ENCODE measurements around the gene ZFC3H1. TPM values are rescaled to one million over a fixed set of nuclear protein-coding genes. Genes with fewer than 3 reads are reported as not detected.
A peak's percentile ranks its signal among the peaks of the same experiment; 100 is the strongest.
"Not testable (repeated sequence)": the region's sequence is repeated elsewhere in the genome, so short reads cannot be mapped to it uniquely, and the experiment has no call there.

Gene ZFC3H1
- total and polyA plus RNA-seq, 2 donors from 2014 or later = 11.2 to 42.4 TPM

GRCh38 chr12:71702590-71702989, 38.9 kb upstream of the ZFC3H1 start:
- intact Hi-C loops (cut with DNase I) = no loop called here
- no peak for TF ChIP-seq CTCF (IDR thresholded peaks at IDR 0.05; ENCODE audit: borderline replicate concordance, extremely low read depth, insufficient read depth)
- Histone ChIP-seq H3K4me3 (ENCODE audit: low read length in 3 of 3) (no peak overlapping the region), H3K36me3 (ENCODE audit: control insufficient read depth in 2 of 3, insufficient read depth in 3 of 3, low read length in 3 of 3) (peaks cover 0 to 7% (median 0%) of the 10 kb centered on the region in 3 donors), H3K27me3 (ENCODE audit: control insufficient read depth, insufficient read depth, low read length) (no peaks in the 10 kb centered on the region), H3K27ac (ENCODE audit: low read depth in 2 of 2, low read length in 2 of 2) (no peak overlapping the region), H3K9me3 (ENCODE audit: control insufficient read depth in 2 of 3, insufficient read depth in 1 of 3, low read length in 3 of 3) (no peaks in the 10 kb centered on the region), H3K4me1 (ENCODE audit: control insufficient read depth in 2 of 3, insufficient read depth in 2 of 3, low read depth in 1 of 3, low read length in 3 of 3) (no peaks in the 10 kb centered on the region), H3K9ac (ENCODE audit: low read length in 3 of 3) (no peak overlapping the region)
- no peak for DNase-seq
- FAIRE-seq = no peak

- intact Hi-C loops (cut with DNase I); FAIRE-seq; H3K4me1 ChIP-seq (ENCODE audit: control insufficient read depth in 2 of 3, insufficient read depth in 2 of 3, low read depth in 1 of 3, low read length in 3 of 3); DNase-seq; H3K9me3 ChIP-seq (ENCODE audit: control insufficient read depth in 2 of 3, insufficient read depth in 1 of 3, low read length in 3 of 3); H3K9ac ChIP-seq (ENCODE audit: low read length in 3 of 3); H3K27me3 ChIP-seq (ENCODE audit: control insufficient read depth, insufficient read depth, low read length); H3K36me3 ChIP-seq (ENCODE audit: control insufficient read depth in 2 of 3, insufficient read depth in 3 of 3, low read length in 3 of 3); H3K4me3 ChIP-seq (ENCODE audit: low read length in 3 of 3); H3K27ac ChIP-seq (ENCODE audit: low read depth in 2 of 2, low read length in 2 of 2): not testable (repeated sequence)
Measured at GRCh38 chr12:71702181-71702580, 38.5 kb upstream of the ZFC3H1 start.

GRCh38 chr12:71695782-71696181, 32.1 kb upstream of the ZFC3H1 start:
- Histone ChIP-seq H3K9me3 (ENCODE audit: control insufficient read depth in 2 of 3, insufficient read depth in 1 of 3, low read length in 3 of 3) (no peaks in the 10 kb centered on the region), H3K27me3 (ENCODE audit: control insufficient read depth, insufficient read depth, low read length) (no peaks in the 10 kb centered on the region), H3K36me3 (ENCODE audit: control insufficient read depth in 2 of 3, insufficient read depth in 3 of 3, low read length in 3 of 3) (peaks cover 0 to 7% (median 0%) of the 10 kb centered on the region in 3 donors), H3K27ac (ENCODE audit: low read depth in 2 of 2, low read length in 2 of 2) (no peak overlapping the region), H3K4me1 (ENCODE audit: control insufficient read depth in 2 of 3, insufficient read depth in 2 of 3, low read depth in 1 of 3, low read length in 3 of 3) (peaks cover 0 to 18% (median 2%) of the 10 kb centered on the region in 3 donors), H3K4me3 (ENCODE audit: low read length in 3 of 3) (no peak overlapping the region), H3K9ac (ENCODE audit: low read length in 3 of 3) (no peak overlapping the region)
- TF ChIP-seq CTCF (IDR thresholded peaks at IDR 0.05; ENCODE audit: borderline replicate concordance, extremely low read depth, insufficient read depth) = no peak
- FAIRE-seq = no peak
- intact Hi-C loops (cut with DNase I) = no loop called here
- DNase-seq = no peak

- H3K36me3 ChIP-seq (ENCODE audit: control insufficient read depth in 2 of 3, insufficient read depth in 3 of 3, low read length in 3 of 3) = peaks cover 0 to 5% (median 0%) of the 10 kb centered on the region in 3 donors
- no peak for TF ChIP-seq CTCF (IDR thresholded peaks at IDR 0.05; ENCODE audit: borderline replicate concordance, extremely low read depth, insufficient read depth)
- DNase-seq (peak in 1 of 5 donors; percentile 29), FAIRE-seq (no peak)
- intact Hi-C loops (cut with DNase I) = no loop called here
- H3K27ac ChIP-seq (ENCODE audit: low read depth in 2 of 2, low read length in 2 of 2) = peak overlapping the region; percentile 9 to 75
- no peak overlapping the region for H3K4me3 ChIP-seq (ENCODE audit: low read length in 3 of 3)
- no peak overlapping the region for H3K9ac ChIP-seq (ENCODE audit: low read length in 3 of 3)
- no peaks in the 10 kb centered on the region for H3K27me3 ChIP-seq (ENCODE audit: control insufficient read depth, insufficient read depth, low read length)
- H3K9me3 ChIP-seq (ENCODE audit: control insufficient read depth in 2 of 3, insufficient read depth in 1 of 3, low read length in 3 of 3) = no peaks in the 10 kb centered on the region
- peaks cover 0 to 19% (median 2%) of the 10 kb centered on the region in 3 donors for H3K4me1 ChIP-seq (ENCODE audit: control insufficient read depth in 2 of 3, insufficient read depth in 2 of 3, low read depth in 1 of 3, low read length in 3 of 3)
Measured at GRCh38 chr12:71694099-71694820, 30.6 kb upstream of the ZFC3H1 start.

DNA sequence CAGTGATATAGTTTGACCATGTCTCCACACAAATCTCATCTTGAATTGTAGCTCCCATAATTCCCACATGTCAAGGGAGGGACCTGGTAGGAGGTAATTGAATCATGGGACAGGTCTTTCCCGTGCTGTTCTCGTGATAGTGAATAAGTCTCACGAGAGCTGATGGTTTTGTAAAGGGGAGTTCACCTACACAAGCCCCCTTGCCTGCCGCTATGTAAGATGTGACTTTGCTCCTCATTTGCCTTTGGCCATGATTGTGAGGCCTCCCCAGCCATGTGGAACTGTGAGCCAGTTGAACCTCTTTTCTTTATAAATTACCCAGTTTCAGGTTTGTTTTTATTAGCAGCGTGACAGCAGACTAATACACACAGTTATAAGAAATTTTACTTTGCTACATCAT, 30.0 kb upstream of the ZFC3H1 start:
- intact Hi-C loops (cut with DNase I); H3K36me3 ChIP-seq (ENCODE audit: control insufficient read depth in 2 of 3, insufficient read depth in 3 of 3, low read length in 3 of 3); DNase-seq; FAIRE-seq; H3K27me3 ChIP-seq (ENCODE audit: control insufficient read depth, insufficient read depth, low read length); H3K4me3 ChIP-seq (ENCODE audit: low read length in 3 of 3); H3K9ac ChIP-seq (ENCODE audit: low read length in 3 of 3); H3K9me3 ChIP-seq (ENCODE audit: control insufficient read depth in 2 of 3, insufficient read depth in 1 of 3, low read length in 3 of 3): not testable (repeated sequence)
- H3K4me1 ChIP-seq (ENCODE audit: control insufficient read depth in 2 of 3, insufficient read depth in 2 of 3, low read depth in 1 of 3, low read length in 3 of 3) = peaks cover 0 to 22% (median 2%) of the 10 kb centered on the region in 3 donors
- peak overlapping the region; percentile 9 to 75 for H3K27ac ChIP-seq (ENCODE audit: low read depth in 2 of 2, low read length in 2 of 2)
